Esophagus muscularis mucosa (tissue), 4 donors: ENCODE results near the gene CAMTA1. TPM values are rescaled to one million over a fixed set of nuclear protein-coding genes. Genes with fewer than 3 reads are reported as not detected.

Experiments
- DNase-seq: peaks from one replicate; pipeline ENCODE4 v3.0.0-alpha.2; 2017; ENCODE audit errors: extremely low spot score
- H3K27ac ChIP-seq, 4 donors: fragments of 200-600 bp; sonication (generic); replicated peaks in 1 of 4; 1 replicate in 3 of 4; 2 replicates in 1 of 4; pipeline ENCODE4 v1.5.1; 2016 to 2019; ENCODE audit warnings: mild to moderate bottlenecking in 1 of 4
- H3K27me3 ChIP-seq, 4 donors: fragments of 200-600 bp; sonication (generic); one replicate each; pipeline versions ENCODE4 v1.5.1 to v1.6.0; 2016 to 2019
- H3K36me3 ChIP-seq, 4 donors: fragments of 200-600 bp; sonication (generic); one replicate each; pipeline ENCODE4 v1.5.1; 2016 to 2019
- H3K4me1 ChIP-seq, 4 donors: fragments of 200-600 bp; sonication (generic); one replicate each; pipeline ENCODE4 v1.5.1; 2016 to 2019
- H3K4me3 ChIP-seq, 4 donors: fragments of 200-600 bp; sonication (generic); 1 replicate in 2 of 4; 2 replicates in 2 of 4; pipeline ENCODE4 v1.5.1; 2016 to 2019; ENCODE audit warnings: mild to moderate bottlenecking in 4 of 4, moderate library complexity in 1 of 4
- H3K9me3 ChIP-seq, 4 donors: fragments of 200-600 bp; sonication (generic); 1 replicate in 3 of 4; 2 replicates in 1 of 4; pipeline ENCODE4 v1.5.1; 2016 to 2019
- CTCF ChIP-seq, 3 experiments: fragments of 200-600 bp in 2 of 3; fragments of 450-650 bp in 1 of 3; sonication (generic) in 2 of 3; IDR thresholded peaks; one replicate each; pipeline ENCODE4 v1.5.1; 2017 to 2019; ENCODE audit warnings: antibody characterized with exemption in 3 of 3, mild to moderate bottlenecking in 2 of 3, moderate library complexity in 1 of 3
- EP300 ChIP-seq: sonication (generic); formaldehyde crosslinking; IDR thresholded peaks from one replicate; pipeline ENCODE4 v1.6.1; 2017; ENCODE audit warnings: antibody characterized with exemption
- POLR2A ChIP-seq: fragments of 450-650 bp; IDR thresholded peaks from one replicate; pipeline ENCODE4 v1.6.1; 2017; ENCODE audit warnings: antibody characterized with exemption, moderate library complexity, mild to moderate bottlenecking, low read depth
- POLR2AphosphoS5 ChIP-seq, 2 donors: sonication (generic); formaldehyde crosslinking; IDR thresholded peaks; one replicate each; pipeline ENCODE4 v1.6.1; 2017; ENCODE audit warnings: antibody characterized with exemption in 2 of 2
- WGBS: methylation state at CpG from one replicate; pipeline ENCODE4 v1.1.5; 2018; 5-methylcytosine and 5-hydroxymethylcytosine counted together
- intact Hi-C: fragments of 100-400 bp; cut with DNase I; formaldehyde crosslinking; loops from one replicate; pipeline ENCODE4 v1.15.1; 2023
- total RNA-seq, 4 donors: library from RNA; depleted of rRNA; stranded (reverse); fragments of >200 nt; gene quantifications; one replicate each; pipeline versions ENCODE4 v1.1.0 to v1.2.1, GENCODE V29; 2016

CAMTA1 gene
- total RNA-seq, 4 donors from 2014 or later, result 109 to 226 (median 139) TPM

DNA sequence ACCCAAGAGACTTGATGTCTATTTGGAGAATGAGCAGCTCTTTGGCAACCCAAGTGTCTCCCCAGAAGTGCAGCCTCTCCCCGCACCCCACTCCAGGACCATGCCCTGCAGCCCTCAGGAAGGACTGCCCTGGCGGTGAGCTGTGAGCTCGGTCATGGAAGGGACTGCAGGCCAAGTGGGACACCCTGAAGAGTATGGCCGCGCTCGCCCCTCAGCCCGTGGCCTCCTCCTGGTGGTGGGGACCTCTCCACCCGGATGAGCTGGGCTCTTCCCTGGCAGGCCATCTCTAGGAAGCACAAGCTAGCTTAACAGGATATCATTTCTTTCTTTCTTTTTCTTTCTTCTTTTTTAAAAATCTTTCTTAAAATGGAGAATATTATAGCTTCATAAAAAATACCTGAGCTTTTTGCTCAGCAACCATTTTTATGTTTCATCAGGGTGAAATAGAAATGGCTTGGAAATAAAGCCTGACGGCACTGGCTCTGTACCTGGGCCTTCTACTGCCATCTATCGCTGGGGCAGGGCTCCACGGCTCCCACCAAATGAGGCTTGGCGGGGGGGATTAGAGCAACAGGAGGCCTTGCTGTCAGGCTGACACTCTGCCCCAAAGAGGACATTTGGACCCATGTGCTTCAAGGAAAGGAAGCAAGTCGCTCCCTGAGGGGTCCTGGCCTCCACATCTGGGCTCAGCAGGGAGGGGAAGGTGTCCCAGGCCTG, 689.7 kb downstream of the CAMTA1 start:
- no peak overlapping the region for H3K27ac ChIP-seq
- intact Hi-C loops, result no loop called here

DNA sequence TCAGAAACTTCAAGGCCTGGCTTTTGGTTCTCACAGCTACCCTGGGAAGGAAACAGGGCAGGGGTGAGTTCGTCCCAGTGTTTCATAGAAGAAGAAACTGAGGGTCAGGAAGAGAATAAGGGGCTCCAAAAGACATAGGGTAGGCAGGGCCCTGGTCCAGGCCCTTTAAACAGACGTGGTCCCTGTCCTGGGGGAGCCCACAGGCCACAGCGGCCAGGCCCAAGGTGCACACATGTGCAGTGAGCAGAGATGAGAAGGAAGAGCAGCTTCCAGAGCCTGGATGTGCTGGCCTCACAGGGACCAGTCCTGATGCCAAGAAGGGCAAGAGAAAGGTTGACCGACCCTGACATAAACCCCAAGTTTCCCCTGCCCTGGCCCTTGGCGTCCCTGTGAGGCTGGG, 690.4 kb downstream of the CAMTA1 start:
- no peaks in the 10 kb centered on the region for H3K9me3 ChIP-seq
- 84% methylated on average over 4 of the region's 5 CpGs for WGBS
- H3K36me3 ChIP-seq, result no peaks in the 10 kb centered on the region
- no peak for DNase-seq
- TF ChIP-seq EP300, result no peak
- no peak for TF ChIP-seq POLR2A
- TF ChIP-seq POLR2AphosphoS5 (IDR thresholded peaks at IDR 0.05), result no peak
- no peak for TF ChIP-seq CTCF (IDR thresholded peaks at IDR 0.05)
- H3K4me3 ChIP-seq, result no peak overlapping the region
- H3K27me3 ChIP-seq, result no peaks in the 10 kb centered on the region
- intact Hi-C loops, result no loop called here
- H3K4me1 ChIP-seq, result peaks cover 10 to 48% (median 40%) of the 10 kb centered on the region in 4 donors
- H3K27ac ChIP-seq, result no peak overlapping the region

More for the DNA sequence above, 689.7 kb downstream of the CAMTA1 start:
- no peak overlapping the region for H3K4me3 ChIP-seq
- no peaks in the 10 kb centered on the region for H3K27me3 ChIP-seq
- peaks cover 15 to 56% (median 48%) of the 10 kb centered on the region in 4 donors for H3K4me1 ChIP-seq
- 93% methylated on average over 12 of the region's 13 CpGs for WGBS
- no peaks in the 10 kb centered on the region for H3K36me3 ChIP-seq
- TF ChIP-seq POLR2AphosphoS5 (IDR thresholded peaks at IDR 0.05) (no peak), EP300 (no peak), POLR2A (no peak), CTCF (IDR thresholded peaks at IDR 0.05) (no peak)
- DNase-seq, result no peak
- H3K9me3 ChIP-seq, result no peaks in the 10 kb centered on the region

GRCh38 chr1:7476402-7476801, 691.1 kb downstream of the CAMTA1 start:
- H3K27ac ChIP-seq, result no peak overlapping the region

DNA sequence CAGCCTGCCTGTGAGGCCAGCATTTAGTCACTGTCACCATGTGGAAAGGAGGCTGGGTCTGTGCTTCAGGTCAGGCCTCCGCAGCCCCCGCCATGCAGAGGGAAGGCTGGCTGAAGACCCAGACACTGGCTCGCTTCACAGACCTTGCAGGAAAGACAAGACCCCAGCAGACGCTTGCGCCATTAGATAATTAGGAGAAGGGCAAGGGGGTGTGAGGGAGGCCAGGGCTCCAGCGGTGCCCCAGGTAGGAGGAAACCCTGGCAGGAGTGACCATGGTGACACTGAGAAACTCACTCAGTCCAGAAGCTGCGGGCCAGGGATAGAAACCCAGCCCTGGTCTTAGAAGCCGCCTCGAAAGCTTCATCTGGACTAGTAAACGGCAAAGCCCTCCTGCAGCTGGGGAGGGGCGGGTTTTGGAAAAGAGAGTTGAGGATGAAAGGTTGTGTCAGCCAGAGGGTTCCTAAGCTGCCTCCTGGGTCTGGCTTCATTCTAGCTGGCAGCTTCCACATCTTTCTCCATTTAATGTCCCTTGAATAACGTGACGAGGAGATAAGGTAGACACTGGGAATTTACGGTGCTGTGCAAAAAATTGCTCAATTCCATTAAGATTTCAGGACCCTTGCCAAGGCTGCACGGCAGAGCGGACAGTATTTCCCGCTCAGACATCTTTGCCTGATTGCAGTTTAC, 691.8 kb downstream of the CAMTA1 start:
- Histone ChIP-seq H3K36me3 (no peaks in the 10 kb centered on the region), H3K27ac (peak overlapping the region in 1 of 4 donors; percentile 47), H3K27me3 (no peaks in the 10 kb centered on the region), H3K4me1 (peaks cover 0 to 35% (median 27%) of the 10 kb centered on the region in 4 donors), H3K9me3 (no peaks in the 10 kb centered on the region), H3K4me3 (no peak overlapping the region)
- intact Hi-C loops, result no loop called here
- no peak for DNase-seq
- WGBS, result 88% methylated on average over 17 of the region's 17 CpGs
- TF ChIP-seq CTCF (IDR thresholded peaks at IDR 0.05) (no peak), POLR2AphosphoS5 (IDR thresholded peaks at IDR 0.05) (no peak), EP300 (no peak), POLR2A (no peak)

More at GRCh38 chr1:7476402-7476801, 691.1 kb downstream of the CAMTA1 start:
- no peak for TF ChIP-seq POLR2AphosphoS5 (IDR thresholded peaks at IDR 0.05)
- no peak for DNase-seq
- Histone ChIP-seq H3K4me3 (no peak overlapping the region), H3K27me3 (no peaks in the 10 kb centered on the region), H3K9me3 (no peaks in the 10 kb centered on the region), H3K4me1 (peaks cover 3 to 41% (median 33%) of the 10 kb centered on the region in 4 donors), H3K36me3 (no peaks in the 10 kb centered on the region)
- intact Hi-C loops, result no loop called here
- 100% methylated on average over 1 of the region's 2 CpGs for WGBS

- WGBS, result 90% methylated on average over 12 of the region's 12 CpGs
- Histone ChIP-seq H3K36me3 (no peaks in the 10 kb centered on the region), H3K4me3 (no peak overlapping the region), H3K27me3 (no peaks in the 10 kb centered on the region), H3K4me1 (peaks cover 0 to 29% (median 21%) of the 10 kb centered on the region in 4 donors), H3K27ac (peak overlapping the region in 3 of 4 donors; percentile 47 to 68 (median 65)), H3K9me3 (no peaks in the 10 kb centered on the region)
- DNase-seq, result no peak
- TF ChIP-seq POLR2A, result no peak
- no peak for TF ChIP-seq EP300
- no peak for TF ChIP-seq CTCF (IDR thresholded peaks at IDR 0.05)
- no peak for TF ChIP-seq POLR2AphosphoS5 (IDR thresholded peaks at IDR 0.05)
- intact Hi-C loops, result no loop called here
These were observed 692.3 kb downstream of the CAMTA1 start for GRCh38 chr1:7477593-7477992.
